Measurements from ENCODE around the gene ETNK2.

The ETNK2 gene

DNA sequence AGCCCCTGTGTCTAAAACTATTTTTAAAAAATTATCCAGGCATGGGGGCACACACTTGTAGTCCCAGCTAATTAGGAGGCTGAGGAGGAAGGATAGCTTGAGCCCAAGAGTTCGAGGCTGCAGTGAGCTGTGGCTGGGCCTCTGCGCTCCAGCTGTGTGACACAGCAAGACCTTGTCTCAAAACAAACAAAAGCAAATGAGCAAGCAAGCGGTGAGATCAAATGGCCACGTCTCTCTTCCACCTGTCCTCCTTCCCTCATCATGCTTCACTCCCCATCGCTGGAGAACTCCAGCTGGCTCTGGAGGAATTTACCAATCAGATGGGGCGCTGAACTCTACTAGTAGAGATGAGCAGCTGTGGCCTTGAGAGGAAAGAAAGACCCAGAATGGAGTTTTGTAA is 28.3 kb upstream of the ETNK2 start:
- Histone ChIP-seq H3K9ac (ENCODE audit: insufficient read length) (no peak overlapping the region), H3K27ac (no peak overlapping the region), H3K36me3 (ENCODE audit: insufficient read depth, low read length) (no peaks in the 10 kb centered on the region), H3K9me3 (ENCODE audit: low read depth, low read length) (no peaks in the 10 kb centered on the region), H3K4me3 (no peak overlapping the region)
- TF ChIP-seq FOXP2 (optimal IDR thresholded peaks at IDR 0.05; ENCODE audit: control extremely low read depth, extremely low read length, insufficient read depth) (no peak), EZH2 (IDR thresholded peaks at IDR 0.05) (no peak), POLR2AphosphoS5 (IDR thresholded peaks at IDR 0.05; ENCODE audit: borderline replicate concordance, low read depth, low read length) (no peak)
- no peak for DNase-seq (ENCODE audit: low read depth, low spot score)

DNA sequence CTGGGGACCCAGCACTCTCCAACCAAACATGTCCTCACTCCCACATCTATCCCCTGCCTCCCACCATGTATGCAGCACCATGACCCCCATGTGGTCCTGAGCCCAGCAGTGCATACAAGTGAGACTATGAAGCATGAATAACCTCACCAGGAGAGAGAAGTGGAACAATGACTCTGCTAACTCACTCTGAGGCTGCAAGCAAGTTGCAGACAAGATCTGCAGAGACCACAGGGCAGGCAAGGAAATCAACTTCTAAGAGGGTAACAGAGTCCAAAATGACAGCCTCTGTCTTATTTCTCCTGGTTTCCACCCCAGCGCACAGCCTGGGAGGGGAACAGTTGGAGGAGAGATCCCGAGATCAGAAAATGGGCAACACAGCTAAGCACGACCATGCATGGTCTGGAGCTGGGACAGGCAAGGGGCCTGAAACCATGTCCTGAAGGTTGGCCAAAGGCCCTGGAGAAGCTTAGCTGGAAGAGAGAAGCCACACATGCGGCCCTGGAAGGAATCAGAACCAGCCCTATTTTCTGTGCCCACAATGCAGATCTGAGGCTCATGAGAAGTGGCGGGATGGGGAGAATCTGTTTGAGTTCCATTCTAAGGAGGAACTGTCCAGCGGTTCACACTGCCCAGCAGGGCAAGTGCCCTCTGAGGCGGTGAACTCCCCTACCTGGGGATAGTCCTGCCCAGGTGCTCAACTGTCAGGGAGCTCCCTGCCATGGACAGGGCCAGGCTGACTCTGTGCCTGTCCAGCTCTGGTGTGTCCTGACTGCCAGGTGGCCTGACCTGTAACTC is 26.8 kb upstream of the ETNK2 start:
- TF ChIP-seq POLR2AphosphoS5 (IDR thresholded peaks at IDR 0.05; ENCODE audit: borderline replicate concordance, low read depth, low read length) (no peak), FOXP2 (optimal IDR thresholded peaks at IDR 0.05; ENCODE audit: control extremely low read depth, extremely low read length, insufficient read depth) (no peak), EZH2 (IDR thresholded peaks at IDR 0.05) (no peak)
- no peak overlapping the region for H3K9ac ChIP-seq (ENCODE audit: insufficient read length)
- no peaks in the 10 kb centered on the region for H3K9me3 ChIP-seq (ENCODE audit: low read depth, low read length)
- no peaks in the 10 kb centered on the region for H3K36me3 ChIP-seq (ENCODE audit: insufficient read depth, low read length)
- H3K27ac ChIP-seq = no peak overlapping the region
- H3K4me3 ChIP-seq = no peak overlapping the region
- no peak for DNase-seq (ENCODE audit: low read depth, low spot score)

DNA sequence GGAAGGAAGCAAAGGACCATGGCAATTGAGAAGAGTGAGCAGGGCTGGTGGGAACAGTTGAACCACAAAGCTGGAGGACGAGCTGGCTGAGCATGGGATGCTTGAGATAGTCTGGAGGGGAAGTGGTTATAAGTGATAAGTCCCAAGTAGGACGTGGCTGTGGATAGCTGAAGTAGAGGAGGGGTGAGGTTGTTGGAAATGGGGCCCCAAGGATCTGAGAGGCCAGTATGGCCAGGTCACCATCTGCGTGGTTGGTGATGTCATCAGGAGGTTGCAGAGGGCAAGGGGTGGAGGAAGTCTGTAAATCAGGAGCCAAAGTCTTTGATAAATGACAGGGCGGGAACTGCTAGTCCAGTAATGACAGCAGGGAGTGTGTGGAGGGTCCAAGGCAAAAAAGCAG is 25.3 kb upstream of the ETNK2 start:
- no peaks in the 10 kb centered on the region for H3K9me3 ChIP-seq (ENCODE audit: low read depth, low read length)
- H3K4me3 ChIP-seq = no peak overlapping the region
- no peak for DNase-seq (ENCODE audit: low read depth, low spot score)
- H3K27ac ChIP-seq = no peak overlapping the region
- no peak overlapping the region for H3K9ac ChIP-seq (ENCODE audit: insufficient read length)
- H3K36me3 ChIP-seq (ENCODE audit: insufficient read depth, low read length) = no peaks in the 10 kb centered on the region
- TF ChIP-seq FOXP2 (optimal IDR thresholded peaks at IDR 0.05; ENCODE audit: control extremely low read depth, extremely low read length, insufficient read depth) (no peak), EZH2 (IDR thresholded peaks at IDR 0.05) (no peak), POLR2AphosphoS5 (IDR thresholded peaks at IDR 0.05; ENCODE audit: borderline replicate concordance, low read depth, low read length) (no peak)

DNA sequence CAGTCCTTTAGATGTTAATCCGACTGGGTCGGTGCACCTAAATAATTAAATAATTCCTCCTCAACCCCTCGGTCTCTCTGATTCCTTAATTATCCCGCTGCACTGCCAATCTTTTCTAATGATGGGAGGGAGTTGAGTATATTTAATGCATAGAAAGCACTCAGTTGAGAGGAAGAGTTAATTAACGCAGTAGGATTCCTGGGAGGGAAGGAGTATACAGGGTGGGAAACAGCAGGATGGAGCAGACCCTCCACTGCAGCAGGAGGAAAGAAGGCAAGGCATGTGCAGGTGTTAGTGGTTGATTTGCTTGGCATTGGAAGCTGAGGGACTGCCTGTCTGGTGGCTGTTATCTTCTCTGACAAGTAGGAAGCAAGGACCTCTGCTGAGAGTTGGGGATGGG is 24.2 kb upstream of the ETNK2 start:
- DNase-seq (ENCODE audit: low read depth, low spot score) = no peak
- Histone ChIP-seq H3K27ac (no peak overlapping the region), H3K9me3 (ENCODE audit: low read depth, low read length) (no peaks in the 10 kb centered on the region), H3K36me3 (ENCODE audit: insufficient read depth, low read length) (no peaks in the 10 kb centered on the region), H3K9ac (ENCODE audit: insufficient read length) (no peak overlapping the region), H3K4me3 (no peak overlapping the region)
- TF ChIP-seq FOXP2 (optimal IDR thresholded peaks at IDR 0.05; ENCODE audit: control extremely low read depth, extremely low read length, insufficient read depth) (no peak), POLR2AphosphoS5 (IDR thresholded peaks at IDR 0.05; ENCODE audit: borderline replicate concordance, low read depth, low read length) (no peak), EZH2 (IDR thresholded peaks at IDR 0.05) (no peak)

DNA sequence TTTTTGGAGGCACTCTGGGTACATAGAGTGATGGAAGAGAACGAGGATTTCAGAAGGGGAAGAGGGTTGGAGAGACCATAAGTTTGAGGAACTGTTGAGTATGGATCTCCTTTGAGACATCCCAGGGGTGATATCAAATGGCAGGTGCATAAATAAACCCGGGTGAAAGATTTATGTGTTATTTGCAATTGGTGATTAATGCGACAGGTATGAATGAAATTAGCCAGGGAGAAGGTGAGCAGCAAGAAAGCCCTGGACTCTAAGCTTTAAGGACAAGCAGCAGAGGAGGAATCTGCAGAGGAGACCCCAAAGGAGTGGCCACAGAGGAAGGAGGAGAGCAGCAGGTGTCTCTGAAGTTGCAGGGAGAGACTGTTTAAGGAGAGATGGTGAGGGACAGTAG is 23.1 kb upstream of the ETNK2 start:
- H3K36me3 ChIP-seq (ENCODE audit: insufficient read depth, low read length) = no peaks in the 10 kb centered on the region
- no peaks in the 10 kb centered on the region for H3K9me3 ChIP-seq (ENCODE audit: low read depth, low read length)
- H3K4me3 ChIP-seq = no peak overlapping the region
- no peak overlapping the region for H3K9ac ChIP-seq (ENCODE audit: insufficient read length)
- no peak for DNase-seq (ENCODE audit: low read depth, low spot score)
- no peak overlapping the region for H3K27ac ChIP-seq
- TF ChIP-seq POLR2AphosphoS5 (IDR thresholded peaks at IDR 0.05; ENCODE audit: borderline replicate concordance, low read depth, low read length) (no peak), EZH2 (IDR thresholded peaks at IDR 0.05) (no peak), FOXP2 (optimal IDR thresholded peaks at IDR 0.05; ENCODE audit: control extremely low read depth, extremely low read length, insufficient read depth) (no peak)

DNA sequence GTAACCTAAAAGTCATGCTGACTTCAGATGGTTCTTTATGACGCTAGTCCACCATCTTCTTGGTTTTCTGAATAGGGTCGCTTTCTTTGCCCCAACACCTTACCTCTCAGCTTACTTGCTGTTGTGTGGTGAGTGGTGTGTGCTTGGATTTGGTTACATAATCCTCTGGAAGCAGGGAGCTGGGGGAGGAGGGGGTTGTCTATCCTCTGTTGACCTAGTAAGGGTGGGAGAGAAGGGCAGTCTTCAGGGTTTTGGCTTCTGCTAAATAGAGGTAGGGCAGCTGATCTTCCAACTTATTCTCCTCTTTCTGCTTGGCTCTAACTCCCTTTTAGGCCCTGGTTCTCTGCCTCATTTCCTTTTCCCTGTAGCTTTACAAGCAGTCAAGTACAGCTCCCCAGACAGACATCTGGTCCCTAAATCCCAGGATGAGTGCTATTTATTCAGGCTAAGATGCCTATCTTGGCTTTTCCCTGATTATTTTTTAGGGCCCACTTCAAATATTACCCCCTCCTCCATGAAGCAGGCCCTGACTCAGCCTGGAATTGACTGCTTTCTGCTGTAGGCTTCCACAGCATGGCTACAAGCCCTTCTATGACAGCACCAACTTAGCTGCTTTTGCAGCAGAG is 20.7 kb upstream of the ETNK2 start:
- no peak for DNase-seq (ENCODE audit: low read depth, low spot score)
- H3K9ac ChIP-seq (ENCODE audit: insufficient read length) = no peak overlapping the region
- TF ChIP-seq FOXP2 (optimal IDR thresholded peaks at IDR 0.05; ENCODE audit: control extremely low read depth, extremely low read length, insufficient read depth) (no peak), POLR2AphosphoS5 (IDR thresholded peaks at IDR 0.05; ENCODE audit: borderline replicate concordance, low read depth, low read length) (no peak), EZH2 (IDR thresholded peaks at IDR 0.05) (no peak)
- no peaks in the 10 kb centered on the region for H3K9me3 ChIP-seq (ENCODE audit: low read depth, low read length)
- H3K36me3 ChIP-seq (ENCODE audit: insufficient read depth, low read length) = no peaks in the 10 kb centered on the region
- H3K27ac ChIP-seq = no peak overlapping the region
- H3K4me3 ChIP-seq = no peak overlapping the region

DNA sequence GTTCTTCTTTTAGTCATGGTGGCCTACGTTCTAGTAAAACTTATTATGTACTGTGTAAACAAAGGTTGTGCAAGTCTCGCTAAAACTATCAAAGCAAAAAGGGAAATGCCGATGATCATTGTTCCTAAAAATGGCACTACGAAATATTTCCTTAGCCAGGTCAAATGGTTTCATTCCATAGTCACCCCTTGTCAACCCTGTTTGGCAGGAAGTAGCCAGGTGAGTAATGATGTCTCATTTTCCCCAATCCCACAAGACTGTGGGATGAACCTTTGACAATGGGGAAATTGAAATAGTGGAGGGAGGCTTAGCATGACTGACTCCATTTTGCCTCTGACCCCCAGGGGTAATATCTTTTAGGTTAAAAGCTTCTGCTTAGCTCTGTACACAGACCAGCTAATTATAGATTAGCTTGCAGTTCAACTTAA is 19.9 kb upstream of the ETNK2 start:
- Histone ChIP-seq H3K9ac (ENCODE audit: insufficient read length) (no peak overlapping the region), H3K36me3 (ENCODE audit: insufficient read depth, low read length) (no peaks in the 10 kb centered on the region), H3K27ac (no peak overlapping the region), H3K4me3 (no peak overlapping the region), H3K9me3 (ENCODE audit: low read depth, low read length) (no peaks in the 10 kb centered on the region)
- DNase-seq (ENCODE audit: low read depth, low spot score) = no peak
- TF ChIP-seq POLR2AphosphoS5 (IDR thresholded peaks at IDR 0.05; ENCODE audit: borderline replicate concordance, low read depth, low read length) (no peak), FOXP2 (optimal IDR thresholded peaks at IDR 0.05; ENCODE audit: control extremely low read depth, extremely low read length, insufficient read depth) (no peak), EZH2 (IDR thresholded peaks at IDR 0.05) (no peak)

DNA sequence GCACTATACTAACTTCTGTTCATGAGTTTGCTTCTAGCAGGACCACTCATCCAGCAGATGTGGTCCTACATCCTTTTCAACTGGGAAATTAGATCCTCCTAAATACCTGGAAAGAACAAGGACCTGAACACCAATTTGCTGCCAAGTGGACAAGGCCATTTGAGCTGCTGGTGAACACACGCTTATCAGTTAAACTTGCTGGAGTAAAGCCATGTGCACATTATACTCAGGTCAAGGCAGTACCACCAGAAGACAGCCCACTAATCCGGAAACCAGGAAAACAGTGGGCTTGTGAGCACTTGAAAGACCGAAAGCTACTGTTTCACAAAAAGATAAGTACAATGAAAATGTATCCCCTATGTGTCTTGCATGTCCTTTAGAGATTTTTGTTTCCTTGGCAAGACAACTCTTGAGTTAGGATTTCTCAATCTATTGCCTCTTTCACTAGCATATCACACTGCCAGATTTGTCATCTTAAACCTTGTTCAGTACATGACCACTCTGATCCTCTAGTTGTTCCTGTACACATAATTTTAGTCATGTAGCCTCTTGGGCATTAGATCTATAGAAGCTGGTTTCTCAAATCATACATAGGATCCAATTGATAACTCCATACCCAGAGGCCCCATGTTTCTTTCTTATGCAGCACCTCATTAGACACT is 18.8 kb upstream of the ETNK2 start:
- no peak for DNase-seq (ENCODE audit: low read depth, low spot score)
- H3K9me3 ChIP-seq (ENCODE audit: low read depth, low read length) = no peaks in the 10 kb centered on the region
- TF ChIP-seq FOXP2 (optimal IDR thresholded peaks at IDR 0.05; ENCODE audit: control extremely low read depth, extremely low read length, insufficient read depth) = no peak
- TF ChIP-seq EZH2 (IDR thresholded peaks at IDR 0.05) = no peak
- TF ChIP-seq POLR2AphosphoS5 (IDR thresholded peaks at IDR 0.05; ENCODE audit: borderline replicate concordance, low read depth, low read length) = no peak
- H3K36me3 ChIP-seq (ENCODE audit: insufficient read depth, low read length) = no peaks in the 10 kb centered on the region
- no peak overlapping the region for H3K9ac ChIP-seq (ENCODE audit: insufficient read length)
- H3K4me3 ChIP-seq = no peak overlapping the region
- no peak overlapping the region for H3K27ac ChIP-seq
